Aorta (tissue), 5 donors: Measurements from ENCODE around the gene F2RL1. TPM values are rescaled to one million over a fixed set of nuclear protein-coding genes. Genes with fewer than 3 reads are reported as not detected.
A peak's percentile ranks its signal among the peaks of the same experiment; 100 is the strongest.
"Not testable (repeated sequence)": the region's sequence is repeated elsewhere in the genome, so short reads cannot be mapped to it uniquely, and the experiment has no call there.

Source experiments
- ATAC-seq: fragments of 200-7000 bp; cut with Tn5 transposase; one replicate; pipeline ENCODE4 v1.9.1; 2022; ENCODE audit warnings: moderate library complexity; ENCODE audit not compliant: low FRiP score
- DNase-seq, 2 donors: peaks; one replicate each; pipeline ENCODE4 v3.0.0-alpha.2; 2020
- H3K27ac ChIP-seq, 2 donors: one replicate each; pipeline ENCODE4 v1.5.1; 2013; ENCODE audit warnings: low read length in 2 of 2, mild to moderate bottlenecking in 2 of 2, moderate library complexity in 2 of 2, control low read depth in 1 of 2, inconsistent platforms in 1 of 2, low read depth in 1 of 2
- H3K27me3 ChIP-seq, 2 donors: one replicate each; pipeline ENCODE4 v1.6.1; 2013; ENCODE audit warnings: control low read depth in 1 of 2, low read length in 1 of 2, mild to moderate bottlenecking in 1 of 2, moderate library complexity in 1 of 2; ENCODE audit not compliant: insufficient read depth in 2 of 2, control insufficient read depth in 1 of 2
- H3K36me3 ChIP-seq, 2 donors: one replicate each; pipeline ENCODE4 v1.6.1; 2013; ENCODE audit warnings: control low read depth in 1 of 2, low read length in 1 of 2, mild to moderate bottlenecking in 1 of 2; ENCODE audit not compliant: insufficient read depth in 2 of 2, control insufficient read depth in 1 of 2
- H3K4me1 ChIP-seq, 2 donors: one replicate each; pipeline ENCODE4 v1.6.1; 2013; ENCODE audit warnings: low read length in 2 of 2, control low read depth in 1 of 2, mild to moderate bottlenecking in 1 of 2, moderate library complexity in 1 of 2; ENCODE audit not compliant: insufficient read depth in 2 of 2, control insufficient read depth in 1 of 2
- H3K4me3 ChIP-seq, 2 donors: one replicate each; pipeline ENCODE4 v1.5.1; 2013; ENCODE audit warnings: low read length in 2 of 2, control low read depth in 1 of 2, mild to moderate bottlenecking in 1 of 2
- H3K9me3 ChIP-seq: one replicate; pipeline ENCODE4 v1.6.1; 2013; ENCODE audit warnings: mild to moderate bottlenecking, low read length; ENCODE audit not compliant: control insufficient read depth
- WGBS, 2 donors: extraction: QIAGEN DNeasy Blood & Tissue Kit; methylation state at CpG; one replicate each; pipeline ENCODE4 v1.1.7; 2013; 5-methylcytosine and 5-hydroxymethylcytosine counted together
- intact Hi-C, 2 donors: fragments of 100-400 bp; cut with DNase I; formaldehyde crosslinking; loops; one replicate each; pipeline versions ENCODE4 v1.14.2 to v1.15.0; 2022
- polyA plus RNA-seq, 2 donors: library from polyadenylated mRNA; stranded (reverse); fragments of 200-250 nt; gene quantifications; one replicate each; pipeline ENCODE4 v1.2.3, GENCODE V29; 2013
- total RNA-seq, 2 donors: library from RNA; stranded (reverse); fragmentation: NEBNext Ultra II Directional; extraction: Animal tissue kit (Norgen Biotek cat#: 25700); gene quantifications; one replicate each; pipeline ENCODE4 v1.2.1, GENCODE V29; 2021
- donor health status: healthy with polysubstance abuse.
- donor health status: Bipolar disorder and iron deficiency.
- donor health status: DM: no; HTN: no; CAD: no.
- donor health status: DM: no; HTN: no; CAD: no.
- donor health status: DM: yes; HTN: yes; CAD: no.

Gene F2RL1
- total and polyA plus RNA-seq, 4 donors: 0.88 to 10.7 (median 3.7) TPM

- Histone ChIP-seq H3K4me3 (no peak overlapping the region), H3K9me3 (no peaks in the 10 kb centered on the region), H3K36me3 (no peaks in the 10 kb centered on the region), H3K27ac (peak overlapping the region in 1 of 2 donors; percentile 48), H3K27me3 (no peaks in the 10 kb centered on the region), H3K4me1 (peaks cover 5 to 8% of the 10 kb centered on the region in 2 donors)
- DNase-seq: peak; percentile 68 to 73
- intact Hi-C loops: no loop called here
- ATAC-seq: peak; percentile 91
- 0 to 4% methylated on average over 2 of the region's 2 CpGs for WGBS, 2 donors
Measured at GRCh38 chr5:76787237-76787636, 31.6 kb upstream of the F2RL1 start.

DNA sequence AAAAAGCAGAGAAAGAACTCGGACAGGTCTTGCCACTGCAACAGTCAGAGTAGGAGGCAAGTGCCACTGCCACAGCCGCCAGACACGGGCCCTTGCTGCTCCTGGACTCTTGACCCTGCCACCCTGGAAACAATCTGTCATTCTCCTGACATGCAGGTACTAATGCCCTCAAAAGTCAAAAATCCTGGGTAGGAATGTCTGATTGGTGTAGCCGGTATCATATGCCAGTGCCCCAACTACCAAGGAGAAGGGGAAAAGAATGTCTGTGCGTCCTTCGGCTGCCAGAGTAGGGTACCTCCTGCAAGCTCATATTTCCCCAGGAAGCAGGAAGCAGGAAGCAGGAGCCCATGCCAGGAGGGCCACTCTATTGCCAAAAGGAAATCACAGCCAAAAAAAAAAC, 30.5 kb upstream of the F2RL1 start:
- peaks cover 5 to 8% of the 10 kb centered on the region in 2 donors for H3K4me1 ChIP-seq
- 73 to 79% methylated on average over 6 of the region's 6 CpGs for WGBS, 2 donors
- no peaks in the 10 kb centered on the region for H3K9me3 ChIP-seq
- no peak for DNase-seq
- no peaks in the 10 kb centered on the region for H3K27me3 ChIP-seq
- H3K4me3 ChIP-seq: no peak overlapping the region
- no peaks in the 10 kb centered on the region for H3K36me3 ChIP-seq
- intact Hi-C loops: no loop called here
- no peak for ATAC-seq
- no peak overlapping the region for H3K27ac ChIP-seq

DNA sequence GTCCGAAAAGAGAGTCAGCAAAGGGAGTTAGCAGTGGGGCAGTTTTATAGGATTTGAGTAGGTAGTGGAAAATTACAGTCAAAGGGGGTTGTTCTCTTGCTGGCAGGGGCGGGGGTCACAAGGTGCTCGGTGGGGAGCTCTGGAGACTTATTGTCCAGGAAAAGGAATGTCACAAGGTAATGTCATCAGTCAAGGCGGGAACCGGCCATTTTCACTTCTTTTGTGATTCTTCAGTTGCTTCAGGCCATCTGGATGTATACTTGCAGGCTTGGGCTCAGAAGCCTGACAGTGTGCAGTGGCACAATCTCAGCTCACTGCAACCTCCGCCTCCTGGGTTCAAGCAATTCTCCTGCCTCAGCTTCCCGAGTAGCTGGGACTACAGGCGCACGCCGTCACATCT, 29.6 kb upstream of the F2RL1 start:
- DNase-seq: peak in 1 of 2 donors; percentile 23
- H3K4me3 ChIP-seq, intact Hi-C loops, H3K36me3 ChIP-seq, ATAC-seq, H3K27ac ChIP-seq, H3K9me3 ChIP-seq, H3K27me3 ChIP-seq, H3K4me1 ChIP-seq: not testable (repeated sequence)
- 98% methylated on average over 10 of the region's 10 CpGs for WGBS, 2 donors

- 60 to 67% methylated on average over 8 of the region's 8 CpGs for WGBS, 2 donors
- no peak overlapping the region for H3K4me3 ChIP-seq
- H3K4me1 ChIP-seq: peaks cover 5 to 8% of the 10 kb centered on the region in 2 donors
- no peaks in the 10 kb centered on the region for H3K27me3 ChIP-seq
- H3K27ac ChIP-seq: no peak overlapping the region
- no peaks in the 10 kb centered on the region for H3K36me3 ChIP-seq
- intact Hi-C loops: no loop called here
- peak in 1 of 2 donors; percentile 31 for DNase-seq
- no peak for ATAC-seq
- H3K9me3 ChIP-seq: no peaks in the 10 kb centered on the region
Measured at GRCh38 chr5:76789991-76790581, 28.7 kb upstream of the F2RL1 start.

- WGBS, 2 donors: 5 to 8% methylated on average over 3 of the region's 3 CpGs
- H3K27ac ChIP-seq: peak overlapping the region in 1 of 2 donors; percentile 82
- intact Hi-C loops: no loop called here
- H3K4me3 ChIP-seq: no peak overlapping the region
- H3K27me3 ChIP-seq: no peaks in the 10 kb centered on the region
- DNase-seq: peak in 1 of 2 donors; percentile 62
- ATAC-seq: peak; percentile 68
- no peaks in the 10 kb centered on the region for H3K36me3 ChIP-seq
- H3K4me1 ChIP-seq: peaks cover 5 to 8% of the 10 kb centered on the region in 2 donors
- H3K9me3 ChIP-seq: no peaks in the 10 kb centered on the region
Measured at GRCh38 chr5:76790632-76791290, 28.1 kb upstream of the F2RL1 start.

DNA sequence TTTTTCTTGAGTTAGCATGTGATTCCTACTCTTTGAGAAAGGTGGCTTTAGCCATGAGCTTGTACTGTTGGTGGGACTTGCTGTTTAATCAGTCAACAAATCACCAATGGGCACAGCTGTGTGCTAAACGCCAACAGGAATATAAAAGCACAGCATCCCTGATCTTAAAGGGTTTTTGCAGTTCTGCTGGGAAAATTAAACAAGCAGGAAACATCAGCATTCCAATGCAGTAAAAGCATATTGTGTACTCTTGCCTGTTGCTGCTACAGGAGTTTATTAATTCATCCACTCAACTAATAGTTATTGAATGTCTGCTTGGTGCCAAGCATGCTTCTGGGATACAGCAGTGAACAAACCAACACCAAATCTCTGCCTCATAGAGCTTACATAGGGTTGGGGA, 27.4 kb upstream of the F2RL1 start:
- Histone ChIP-seq H3K27me3 (no peaks in the 10 kb centered on the region), H3K4me3 (no peak overlapping the region), H3K9me3 (no peaks in the 10 kb centered on the region), H3K4me1 (peaks cover 5 to 8% of the 10 kb centered on the region in 2 donors), H3K27ac (no peak overlapping the region), H3K36me3 (no peaks in the 10 kb centered on the region)
- ATAC-seq: no peak
- intact Hi-C loops: no loop called here
- no peak for DNase-seq
- whole genome bisulfite sequencing, 2 donors: 83 to 85% methylated on average over 1 of the region's 1 CpG

GRCh38 chr5:76794871-76795270, 24.0 kb upstream of the F2RL1 start:
- DNase-seq (no peak), ATAC-seq (no peak)
- Histone ChIP-seq H3K9me3 (no peaks in the 10 kb centered on the region), H3K27me3 (no peaks in the 10 kb centered on the region), H3K4me1 (peaks cover 5 to 8% of the 10 kb centered on the region in 2 donors), H3K27ac (no peak overlapping the region), H3K4me3 (no peak overlapping the region), H3K36me3 (no peaks in the 10 kb centered on the region)
- intact Hi-C loops: no loop called here
- 74 to 77% methylated on average over 4 of the region's 4 CpGs for WGBS, 2 donors

DNA sequence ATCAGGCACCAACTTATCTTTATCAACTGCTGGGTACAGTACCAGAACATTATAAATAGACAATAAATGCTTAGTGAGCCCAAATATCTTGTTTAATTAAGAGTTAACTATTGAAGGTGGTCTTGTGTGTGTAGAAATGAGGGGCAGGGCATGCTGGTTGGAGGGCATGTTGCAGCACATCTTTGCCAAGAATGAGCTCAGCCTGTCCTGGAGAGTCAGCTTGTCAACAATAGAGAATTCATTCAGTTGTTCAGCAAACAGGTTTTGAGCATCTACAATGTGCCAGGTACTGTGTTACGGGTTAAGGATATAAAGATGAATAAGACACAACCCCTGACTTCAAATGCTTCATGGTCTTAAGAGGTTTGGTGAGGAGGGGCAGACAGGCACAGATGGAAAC, 19.2 kb upstream of the F2RL1 start:
- no peak overlapping the region for H3K27ac ChIP-seq
- intact Hi-C loops: no loop called here
- H3K4me3 ChIP-seq: no peak overlapping the region
- DNase-seq (no peak), ATAC-seq (no peak)
- no peaks in the 10 kb centered on the region for H3K9me3 ChIP-seq
- no peaks in the 10 kb centered on the region for H3K27me3 ChIP-seq
- H3K4me1 ChIP-seq: no peaks in the 10 kb centered on the region
- 93 to 98% methylated on average over 1 of the region's 1 CpG for WGBS, 2 donors
- H3K36me3 ChIP-seq: no peaks in the 10 kb centered on the region

DNA sequence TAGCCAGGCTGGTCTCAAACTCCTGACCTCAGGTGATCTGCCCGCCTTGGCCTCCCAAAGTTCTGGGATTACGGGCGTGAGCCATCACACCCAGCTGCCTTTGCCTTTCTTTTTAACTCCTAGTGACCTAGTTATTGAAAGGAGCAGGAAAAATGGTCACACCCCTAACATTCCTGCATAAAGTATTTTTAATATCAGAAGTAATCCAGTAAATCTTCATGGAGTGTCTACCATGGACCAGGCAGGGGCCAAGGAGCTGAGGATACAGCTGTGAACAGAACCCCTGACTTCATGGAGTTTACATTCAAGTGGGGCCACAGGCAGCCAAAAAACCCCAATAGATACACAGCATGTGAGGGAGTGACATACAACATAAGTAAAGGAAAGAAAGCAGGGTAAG, 18.3 kb upstream of the F2RL1 start:
- WGBS, 2 donors: 96 to 97% methylated on average over 3 of the region's 3 CpGs

More for the DNA sequence above, 18.3 kb upstream of the F2RL1 start:
- no peaks in the 10 kb centered on the region for H3K4me1 ChIP-seq
- H3K4me3 ChIP-seq: no peak overlapping the region
- intact Hi-C loops: no loop called here
- ATAC-seq: no peak
- no peaks in the 10 kb centered on the region for H3K36me3 ChIP-seq
- no peaks in the 10 kb centered on the region for H3K27me3 ChIP-seq
- no peaks in the 10 kb centered on the region for H3K9me3 ChIP-seq
- H3K27ac ChIP-seq: no peak overlapping the region
- no peak for DNase-seq
